OCI-LY7 (cell line): ENCODE results near the gene EHBP1. TPM values are rescaled to one million over a fixed set of nuclear protein-coding genes. Genes with fewer than 3 reads are reported as not detected.

Experiments
- BruUV-seq: library from RNA; stranded (reverse); fragments of 400-500 nt; replicated peaks from 2 replicates; lab custom pipeline; 2021; lab: Mats Ljungman, UMichigan
- CTCF ChIA-PET: fragments of 300-600 bp; sonication (Branson Sonifier 250); formaldehyde crosslinking; loops from one replicate; lab custom pipeline; 2022; ENCODE audit warnings: antibody characterized with exemption; ENCODE audit not compliant: unreplicated experiment; lab: Charles Lee
- POLR2A ChIA-PET: fragments of 300-600 bp; sonication (Branson Sonifier 250); formaldehyde crosslinking; loops from one replicate; lab custom pipeline; 2022; ENCODE audit warnings: antibody characterized with exemption; lab: Charles Lee
- DNase-seq: peaks from one replicate; pipeline ENCODE4 v3.0.0-alpha.2; 2015; ENCODE audit warnings: low spot score
- H2AFZ ChIP-seq: fragments of 200-600 bp; sonication (generic), shearing (Covaris generic); 2 replicates; pipeline ENCODE4 v1.6.1; 2014; ENCODE audit warnings: mild to moderate bottlenecking, antibody characterized with exemption, low read length, moderate library complexity
- H3K27ac ChIP-seq: fragments of 200-600 bp; sonication (generic); 2 replicates; pipeline ENCODE4 v1.5.1; 2014; ENCODE audit warnings: mixed run types, low read depth, mild to moderate bottlenecking, moderate library complexity, low read length, inconsistent platforms; ENCODE audit not compliant: poor library complexity, severe bottlenecking
- H3K36me3 ChIP-seq: fragments of 200-600 bp; sonication (generic); 2 replicates; pipeline ENCODE4 v1.6.1; 2014; ENCODE audit warnings: mild to moderate bottlenecking, antibody characterized with exemption, low read length, moderate library complexity, mixed read lengths; ENCODE audit not compliant: insufficient read depth
- H3K4me1 ChIP-seq: fragments of 200-600 bp; sonication (generic); 2 replicates; pipeline ENCODE4 v1.5.1; 2014; ENCODE audit warnings: mild to moderate bottlenecking, low read length; ENCODE audit not compliant: insufficient read depth, poor library complexity, severe bottlenecking
- H3K4me2 ChIP-seq: fragments of 200-600 bp; sonication (generic); 2 replicates; pipeline ENCODE4 v1.6.1; 2014; ENCODE audit warnings: mild to moderate bottlenecking, low read length
- H3K4me3 ChIP-seq: fragments of 200-600 bp; sonication (generic); 2 replicates; pipeline ENCODE4 v1.5.1; 2014; ENCODE audit warnings: mild to moderate bottlenecking, low read depth, low read length; ENCODE audit not compliant: poor library complexity, severe bottlenecking
- H3K79me2 ChIP-seq: fragments of 200-600 bp; sonication (generic); 2 replicates; pipeline ENCODE4 v1.6.1; 2016; ENCODE audit warnings: low read depth, mild to moderate bottlenecking, low read length, moderate library complexity, mixed read lengths; ENCODE audit not compliant: insufficient read depth
- H3K9me2 ChIP-seq: fragments of 200-600 bp; sonication (generic); 2 replicates; pipeline ENCODE4 v1.6.1; 2016; ENCODE audit warnings: mild to moderate bottlenecking, low read length, mixed read lengths; ENCODE audit not compliant: insufficient read depth
- H3K9me3 ChIP-seq: fragments of 200-600 bp; sonication (generic); 2 replicates; pipeline ENCODE4 v1.6.1; 2014; ENCODE audit warnings: mild to moderate bottlenecking, mixed run types, low read length, mixed read lengths
- H4K20me1 ChIP-seq: fragments of 200-600 bp; sonication (generic); 2 replicates; pipeline ENCODE4 v1.6.1; 2014; ENCODE audit warnings: mild to moderate bottlenecking, antibody characterized with exemption, low read length, moderate library complexity, mixed read lengths; ENCODE audit not compliant: insufficient read depth
- EZH2phosphoT487 ChIP-seq: fragments of 200-600 bp; sonication (generic); IDR thresholded peaks from 2 replicates; pipeline ENCODE4 v1.6.1; 2018; ENCODE audit warnings: low read depth, borderline replicate concordance, mild to moderate bottlenecking, mixed run types, antibody characterized with exemption, low read length, moderate library complexity, mixed read lengths
- intact Hi-C: fragments of 100-400 bp; cut with micrococcal nuclease; formaldehyde crosslinking; loops from one replicate; pipeline ENCODE4 v1.10.0; 2022; ENCODE audit not compliant: unreplicated experiment
- total RNA-seq, 2 experiments: library from RNA; depleted of rRNA in 1 of 2; stranded (reverse); fragments of >200 nt in 1 of 2; shearing (Covaris generic) in 1 of 2; gene quantifications; 2 replicates each; pipeline ENCODE4 v1.2.3, GENCODE V29; 2014 to 2022
- TF ChIP-seq, protein P1 (sequence below): fragments of 200-600 bp; sonication (generic); conservative IDR thresholded peaks from 2 replicates; pipeline ENCODE4 v1.5.1; 2014; ENCODE audit warnings: mild to moderate bottlenecking, antibody characterized with exemption, low read length, moderate library complexity, mixed read lengths

The EHBP1 gene
- total RNA-seq, 2 experiments from 2014 or later, result 26.8 to 34.1 TPM

DNA sequence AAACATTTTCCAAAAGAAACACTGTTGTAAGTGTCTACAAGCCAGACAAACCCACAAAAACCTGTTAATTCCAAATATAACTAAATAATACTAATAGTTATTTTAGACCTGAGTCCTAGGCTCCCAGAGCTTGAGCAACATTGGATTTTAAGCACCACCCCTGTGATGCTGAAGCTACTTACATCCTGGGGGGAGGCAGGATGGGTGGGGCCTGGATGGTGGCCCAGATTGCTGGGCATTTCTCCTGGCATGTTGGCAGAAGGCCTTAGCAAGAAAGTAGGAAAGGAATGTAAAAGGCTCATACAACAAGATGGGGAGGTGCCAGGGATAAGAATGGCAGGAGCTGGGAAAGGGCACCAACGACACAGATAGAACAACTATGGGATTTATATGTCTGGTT lies 294.4 kb downstream of the EHBP1 start:
- H3K4me2 ChIP-seq, result no peak overlapping the region
- no peak overlapping the region for H3K4me3 ChIP-seq
- H4K20me1 ChIP-seq, result no peaks in the 10 kb centered on the region
- no peaks in the 10 kb centered on the region for H3K4me1 ChIP-seq
- no peaks in the 10 kb centered on the region for H3K9me2 ChIP-seq
- CTCF ChIA-PET, result no interaction called here
- DNase-seq, result no peak
- intact Hi-C loops, result no loop called here
- no peak for TF ChIP-seq EZH2phosphoT487
- TF ChIP-seq, protein P1, sequence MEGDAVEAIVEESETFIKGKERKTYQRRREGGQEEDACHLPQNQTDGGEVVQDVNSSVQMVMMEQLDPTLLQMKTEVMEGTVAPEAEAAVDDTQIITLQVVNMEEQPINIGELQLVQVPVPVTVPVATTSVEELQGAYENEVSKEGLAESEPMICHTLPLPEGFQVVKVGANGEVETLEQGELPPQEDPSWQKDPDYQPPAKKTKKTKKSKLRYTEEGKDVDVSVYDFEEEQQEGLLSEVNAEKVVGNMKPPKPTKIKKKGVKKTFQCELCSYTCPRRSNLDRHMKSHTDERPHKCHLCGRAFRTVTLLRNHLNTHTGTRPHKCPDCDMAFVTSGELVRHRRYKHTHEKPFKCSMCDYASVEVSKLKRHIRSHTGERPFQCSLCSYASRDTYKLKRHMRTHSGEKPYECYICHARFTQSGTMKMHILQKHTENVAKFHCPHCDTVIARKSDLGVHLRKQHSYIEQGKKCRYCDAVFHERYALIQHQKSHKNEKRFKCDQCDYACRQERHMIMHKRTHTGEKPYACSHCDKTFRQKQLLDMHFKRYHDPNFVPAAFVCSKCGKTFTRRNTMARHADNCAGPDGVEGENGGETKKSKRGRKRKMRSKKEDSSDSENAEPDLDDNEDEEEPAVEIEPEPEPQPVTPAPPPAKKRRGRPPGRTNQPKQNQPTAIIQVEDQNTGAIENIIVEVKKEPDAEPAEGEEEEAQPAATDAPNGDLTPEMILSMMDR, result no peak
- no peak overlapping the region for H2AFZ ChIP-seq
- H3K9me3 ChIP-seq, result no peaks in the 10 kb centered on the region
- POLR2A ChIA-PET, result no interaction called here
- no peak overlapping the region for H3K27ac ChIP-seq
- H3K79me2 ChIP-seq, result no peaks in the 10 kb centered on the region
- peaks cover 6% of the 10 kb centered on the region; the same call in 1 of the 2 replicates for H3K36me3 ChIP-seq
- no TSS peak for BruUV-seq

- no TSS peak for BruUV-seq
- Histone ChIP-seq H3K36me3 (peaks cover 6% of the 10 kb centered on the region; the same call in 1 of the 2 replicates), H3K9me3 (no peaks in the 10 kb centered on the region), H4K20me1 (no peaks in the 10 kb centered on the region), H3K27ac (no peak overlapping the region), H3K4me2 (no peak overlapping the region), H3K79me2 (no peaks in the 10 kb centered on the region), H3K9me2 (no peaks in the 10 kb centered on the region), H2AFZ (no peak overlapping the region), H3K4me3 (no peak overlapping the region), H3K4me1 (no peaks in the 10 kb centered on the region)
- intact Hi-C loops, result no loop called here
- POLR2A ChIA-PET, result no interaction called here
- DNase-seq, result no peak
- TF ChIP-seq, protein P1, result no peak
- TF ChIP-seq EZH2phosphoT487, result no peak
- CTCF ChIA-PET, result no interaction called here
Measured at GRCh38 chr2:63000801-63001200, 295.3 kb downstream of the EHBP1 start.

DNA sequence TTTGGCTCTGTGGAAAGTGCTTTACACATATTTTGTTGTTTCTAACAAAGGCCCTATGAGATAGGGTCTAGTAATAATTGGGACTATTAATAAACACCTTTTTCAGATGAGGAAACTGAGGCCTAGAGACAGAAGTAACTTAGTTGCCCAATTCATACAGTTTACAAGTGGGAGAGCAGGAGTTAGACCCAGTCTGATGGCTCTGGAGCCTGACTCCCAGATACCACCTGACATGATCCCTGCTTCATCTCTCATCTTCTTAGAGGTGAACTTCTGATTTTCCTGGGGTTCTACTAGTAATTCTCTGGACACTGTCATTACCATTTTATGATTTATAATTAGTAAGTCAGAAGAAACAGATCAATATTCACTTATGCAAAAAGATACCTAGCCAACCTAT lies 296.1 kb downstream of the EHBP1 start:
- no peak for DNase-seq
- H3K79me2 ChIP-seq, result no peaks in the 10 kb centered on the region
- H3K36me3 ChIP-seq, result peaks cover 6% of the 10 kb centered on the region; the same call in 1 of the 2 replicates
- H3K4me1 ChIP-seq, result no peaks in the 10 kb centered on the region
- no peak overlapping the region for H3K4me2 ChIP-seq
- no peaks in the 10 kb centered on the region for H3K9me2 ChIP-seq
- no peak overlapping the region for H2AFZ ChIP-seq
- TF ChIP-seq, protein P1, result no peak
- TF ChIP-seq EZH2phosphoT487, result no peak
- no peaks in the 10 kb centered on the region for H4K20me1 ChIP-seq
- no peaks in the 10 kb centered on the region for H3K9me3 ChIP-seq
- ChIA-PET POLR2A (interaction anchor here (0.7 to 1.0 kb wide), 2 partner anchors 8 to 498 kb away, joined by 3 to 4 read pairs; no protein-coding TSS in a partner anchor), CTCF (no interaction called here)
- BruUV-seq, result no TSS peak
- intact Hi-C loops, result no loop called here
- no peak overlapping the region for H3K27ac ChIP-seq
- H3K4me3 ChIP-seq, result no peak overlapping the region
